Right lobe of liver (tissue), 6 donors: ENCODE results near the gene ZCCHC24. TPM values are rescaled to one million over a fixed set of nuclear protein-coding genes. Genes with fewer than 3 reads are reported as not detected.
A peak's percentile ranks its signal among the peaks of the same experiment; 100 is the strongest.

Source experiments
- ATAC-seq, 4 donors: fragments of 200-7000 bp; cut with Tn5 transposase; one replicate each; pipeline ENCODE4 v1.9.1; 2020; ENCODE audit warnings: mild to moderate bottlenecking in 4 of 4, moderate library complexity in 4 of 4
- DNase-seq, 3 donors: peaks; one replicate each; pipeline ENCODE4 v3.0.0-alpha.2; 2020
- H3K27ac ChIP-seq, 3 donors: fragments of 200-600 bp; one replicate each; pipeline ENCODE4 v1.8.0; 2022
- H3K27me3 ChIP-seq, 2 donors: fragments of 200-600 bp; one replicate each; pipeline ENCODE4 v1.8.0; 2022
- H3K36me3 ChIP-seq, 4 donors: fragments of 200-600 bp; sonication (generic) in 1 of 4; one replicate each; pipeline versions ENCODE4 v1.5.1 to v1.8.0; 2017 to 2022; ENCODE audit warnings: control low read depth in 1 of 4
- H3K4me1 ChIP-seq, 4 donors: fragments of 200-600 bp; sonication (generic) in 1 of 4; one replicate each; pipeline versions ENCODE4 v1.5.1 to v1.8.0; 2017 to 2022; ENCODE audit warnings: control low read depth in 1 of 4
- H3K4me3 ChIP-seq, 3 donors: fragments of 200-600 bp; one replicate each; pipeline ENCODE4 v1.8.0; 2022
- H3K9me3 ChIP-seq, 4 donors: fragments of 200-600 bp; sonication (generic) in 1 of 4; one replicate each; pipeline versions ENCODE4 v1.5.1 to v1.8.0; 2017 to 2022; ENCODE audit warnings: control low read depth in 1 of 4
- POLR2A ChIP-seq: fragments of 450-650 bp; IDR thresholded peaks from one replicate; pipeline ENCODE4 v1.6.1; 2017; ENCODE audit warnings: antibody characterized with exemption, mild to moderate bottlenecking
- WGBS: methylation state at CpG from one replicate; pipeline ENCODE4 v1.1.6; 2018; ENCODE audit warnings: low coverage, low lambda C conversion rate; ENCODE audit not compliant: insufficient coverage; ENCODE audit errors: missing lambda C conversion rate; 5-methylcytosine and 5-hydroxymethylcytosine counted together
- intact Hi-C, 2 donors: fragments of 100-400 bp; cut with DNase I; formaldehyde crosslinking; loops; one replicate each; pipeline versions ENCODE4 v1.11.2 to v1.14.1; 2022
- total RNA-seq, 6 experiments: library from RNA; depleted of rRNA in 2 of 6; stranded (reverse); fragments of >200 nt in 2 of 6; fragmentation: NEBNext Ultra II Directional in 3 of 6; extraction: Animal tissue kit (Norgen Biotek cat#: 25700) in 3 of 6; gene quantifications; one replicate each; pipeline versions ENCODE4 v1.1.0 to v1.2.4, GENCODE V29; 2016 to 2023
- TF ChIP-seq, protein P1 (sequence below), 4 donors: fragments of 200-600 bp in 3 of 4; fragments of 450-650 bp in 1 of 4; IDR thresholded peaks; one replicate each; pipeline versions ENCODE4 v1.5.1 to v1.8.0; 2016 to 2022; ENCODE audit warnings: antibody characterized with exemption in 4 of 4, mild to moderate bottlenecking in 2 of 4
- donor health status: DM: no; HTN: yes; CAD: no.
- donor health status: DM: no; HTN: no; CAD: no.
- donor health status: DM: no; HTN: no; CAD: no.
- donor health status: DM: no; HTN: yes; CAD: no.
- donor health status: DM: no; HTN: yes; CAD: no.

The ZCCHC24 gene
- total RNA-seq, 6 experiments from 2014 or later, result 19.8 to 33.6 (median 22.7) TPM

- WGBS, result 50% methylated on average over 2 of the region's 11 CpGs
- H3K4me3 ChIP-seq, result no peak overlapping the region
- H3K36me3 ChIP-seq, result peaks cover 0 to 2% (median under 1%) of the 10 kb centered on the region in 4 donors
- peaks cover 0 to 2% (median 0%) of the 10 kb centered on the region in 4 donors for H3K4me1 ChIP-seq
- TF ChIP-seq POLR2A, result no peak
- TF ChIP-seq, protein P1, sequence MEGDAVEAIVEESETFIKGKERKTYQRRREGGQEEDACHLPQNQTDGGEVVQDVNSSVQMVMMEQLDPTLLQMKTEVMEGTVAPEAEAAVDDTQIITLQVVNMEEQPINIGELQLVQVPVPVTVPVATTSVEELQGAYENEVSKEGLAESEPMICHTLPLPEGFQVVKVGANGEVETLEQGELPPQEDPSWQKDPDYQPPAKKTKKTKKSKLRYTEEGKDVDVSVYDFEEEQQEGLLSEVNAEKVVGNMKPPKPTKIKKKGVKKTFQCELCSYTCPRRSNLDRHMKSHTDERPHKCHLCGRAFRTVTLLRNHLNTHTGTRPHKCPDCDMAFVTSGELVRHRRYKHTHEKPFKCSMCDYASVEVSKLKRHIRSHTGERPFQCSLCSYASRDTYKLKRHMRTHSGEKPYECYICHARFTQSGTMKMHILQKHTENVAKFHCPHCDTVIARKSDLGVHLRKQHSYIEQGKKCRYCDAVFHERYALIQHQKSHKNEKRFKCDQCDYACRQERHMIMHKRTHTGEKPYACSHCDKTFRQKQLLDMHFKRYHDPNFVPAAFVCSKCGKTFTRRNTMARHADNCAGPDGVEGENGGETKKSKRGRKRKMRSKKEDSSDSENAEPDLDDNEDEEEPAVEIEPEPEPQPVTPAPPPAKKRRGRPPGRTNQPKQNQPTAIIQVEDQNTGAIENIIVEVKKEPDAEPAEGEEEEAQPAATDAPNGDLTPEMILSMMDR (IDR thresholded peaks at IDR 0.05), result no peak
- peak in 1 of 3 donors; percentile 31 for DNase-seq
- intact Hi-C loops, result no loop called here
- H3K27me3 ChIP-seq, result no peaks in the 10 kb centered on the region
- no peak for ATAC-seq
- no peaks in the 10 kb centered on the region for H3K9me3 ChIP-seq
- no peak overlapping the region for H3K27ac ChIP-seq
Measured at GRCh38 chr10:79387974-79388850, 57.2 kb downstream of the ZCCHC24 start.

DNA sequence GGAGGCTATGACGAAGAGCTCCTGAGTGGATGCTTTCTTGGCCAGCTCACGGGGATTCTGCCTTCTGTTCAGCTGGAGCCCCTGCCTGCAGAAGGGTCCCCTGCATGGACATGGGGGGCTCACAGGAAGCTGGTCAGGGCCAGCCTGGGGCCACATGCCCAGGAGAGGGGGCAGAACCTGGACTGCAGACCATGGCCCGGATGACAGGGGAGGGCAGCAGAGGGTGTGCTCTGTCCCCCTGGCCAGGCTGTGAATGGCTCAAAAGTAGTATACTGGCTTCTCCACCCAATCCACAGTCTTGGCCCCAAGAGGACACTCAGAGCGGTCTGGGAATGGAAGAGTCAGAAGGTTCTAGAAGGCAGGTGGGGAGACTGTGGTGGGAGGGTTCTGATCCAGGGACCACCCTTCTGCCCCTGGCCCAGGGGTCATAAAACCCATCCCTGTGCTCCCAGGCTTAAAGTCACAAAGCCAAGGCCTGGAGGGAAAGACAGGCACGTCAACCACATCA lies 57.9 kb downstream of the ZCCHC24 start:
- DNase-seq (no peak), ATAC-seq (no peak)
- H3K27ac ChIP-seq, result no peak overlapping the region
- H3K27me3 ChIP-seq, result no peaks in the 10 kb centered on the region
- no peaks in the 10 kb centered on the region for H3K9me3 ChIP-seq
- WGBS, result 100% methylated on average over 1 of the region's 5 CpGs
- H3K4me3 ChIP-seq, result no peak overlapping the region
- intact Hi-C loops, result no loop called here
- H3K36me3 ChIP-seq, result peaks cover 0 to 2% (median 0%) of the 10 kb centered on the region in 4 donors
- TF ChIP-seq, protein P1 (IDR thresholded peaks at IDR 0.05), result no peak
- TF ChIP-seq POLR2A, result no peak
- peaks cover 0 to 8% (median 3%) of the 10 kb centered on the region in 4 donors for H3K4me1 ChIP-seq

DNA sequence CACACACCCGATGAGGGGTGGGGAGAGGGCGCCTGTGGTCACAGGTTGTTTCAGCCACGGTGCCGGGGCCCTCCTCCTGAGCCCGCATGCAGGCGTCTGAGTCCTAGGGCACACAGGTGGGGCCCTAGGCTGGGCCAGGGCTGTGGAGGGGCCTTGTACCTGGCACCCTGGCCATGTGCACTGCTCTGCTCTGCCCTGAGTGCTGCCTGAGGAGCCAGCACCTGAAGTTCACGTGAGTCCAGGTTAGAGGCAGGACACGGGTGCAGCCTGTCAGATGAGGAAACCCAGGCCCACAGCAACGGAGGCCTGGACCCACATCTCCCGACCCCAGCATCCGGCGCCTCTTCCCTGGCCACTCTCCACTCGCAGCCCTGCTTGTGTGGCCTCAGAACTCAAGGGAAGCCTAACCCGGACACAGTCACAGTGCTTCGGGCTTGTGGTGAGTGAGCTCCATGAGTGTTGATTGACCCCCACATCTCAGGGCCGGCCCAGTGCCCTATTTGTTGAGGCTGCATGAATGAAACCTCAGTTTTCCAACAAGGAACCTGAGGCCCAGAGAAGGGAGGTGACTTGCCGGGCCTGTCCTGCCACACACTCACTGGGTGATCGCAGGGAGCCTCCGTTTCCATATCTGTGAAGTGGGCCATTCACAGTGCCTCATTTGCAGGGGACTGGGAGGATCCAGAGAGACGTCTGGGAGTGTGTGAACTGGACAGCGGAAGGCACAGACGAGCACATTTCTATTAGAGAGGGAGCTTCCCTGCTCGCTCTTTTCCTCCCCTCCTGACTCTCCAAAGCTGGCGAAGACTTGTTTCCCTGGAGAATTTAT lies 58.6 kb downstream of the ZCCHC24 start:
- TF ChIP-seq, protein P1 (IDR thresholded peaks at IDR 0.05), result no peak
- no peak for TF ChIP-seq POLR2A
- intact Hi-C loops, result no loop called here
- no peaks in the 10 kb centered on the region for H3K9me3 ChIP-seq
- ATAC-seq (peak in 2 of 4 donors; percentile 6 to 11), DNase-seq (peak; percentile 19 to 54 (median 41))
- WGBS, result 68% methylated on average over 7 of the region's 24 CpGs
- H3K4me1 ChIP-seq, result peaks cover 0 to 15% (median 7%) of the 10 kb centered on the region in 4 donors
- no peaks in the 10 kb centered on the region for H3K27me3 ChIP-seq
- H3K27ac ChIP-seq, result no peak overlapping the region
- H3K36me3 ChIP-seq, result peaks cover 0 to 2% (median 0%) of the 10 kb centered on the region in 4 donors
- no peak overlapping the region for H3K4me3 ChIP-seq

DNA sequence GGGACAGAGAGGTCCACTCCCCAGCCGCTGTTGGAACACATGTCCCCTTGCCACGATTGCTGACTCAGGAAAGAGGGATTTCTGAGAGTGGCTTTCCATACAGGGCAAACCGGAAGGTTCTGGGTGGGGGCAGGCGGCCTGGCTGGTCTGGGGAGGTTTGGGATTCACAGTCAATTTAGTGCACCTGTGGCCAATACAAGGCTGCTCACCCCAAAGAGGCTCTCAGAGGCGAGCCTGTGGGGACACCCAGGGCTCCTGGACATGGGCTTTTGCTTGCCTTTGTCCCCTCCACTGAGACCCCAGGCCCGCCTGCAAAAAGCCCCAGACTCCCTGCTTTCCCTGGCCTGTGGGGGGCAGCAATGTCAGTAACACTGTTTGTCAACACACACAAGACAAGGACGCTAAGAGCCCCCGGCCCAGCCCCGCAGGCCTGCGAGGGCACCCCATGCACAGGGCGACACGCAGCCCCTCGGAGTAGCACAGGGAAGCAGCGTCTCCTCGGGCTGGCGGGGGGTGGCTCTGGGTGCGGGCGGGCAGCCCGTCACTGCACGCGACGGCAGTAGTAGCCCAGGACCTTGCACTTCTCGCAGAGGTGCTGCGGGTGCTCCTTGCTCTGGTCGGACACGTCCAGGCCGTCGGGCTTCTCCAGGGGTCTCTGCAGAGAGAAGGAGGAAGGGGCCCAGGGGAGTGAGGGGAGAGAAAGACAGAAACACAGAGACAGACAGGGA lies 59.5 kb downstream of the ZCCHC24 start:
- Histone ChIP-seq H3K27ac (no peak overlapping the region), H3K4me3 (no peak overlapping the region), H3K36me3 (peaks cover 0 to 2% (median 0%) of the 10 kb centered on the region in 4 donors), H3K9me3 (no peaks in the 10 kb centered on the region), H3K27me3 (no peaks in the 10 kb centered on the region), H3K4me1 (peaks cover 0 to 24% (median 11%) of the 10 kb centered on the region in 4 donors)
- no peak for TF ChIP-seq POLR2A
- TF ChIP-seq, protein P1 (IDR thresholded peaks at IDR 0.05), result peak in 1 of 4 donors; percentile 5
- 88% methylated on average over 15 of the region's 28 CpGs for WGBS
- ATAC-seq, result no peak
- peak; percentile 24 to 43 (median 42) for DNase-seq
- intact Hi-C loops, result no loop called here
